ENCODE measurements around the gene CBFB.

Gene CBFB

DNA sequence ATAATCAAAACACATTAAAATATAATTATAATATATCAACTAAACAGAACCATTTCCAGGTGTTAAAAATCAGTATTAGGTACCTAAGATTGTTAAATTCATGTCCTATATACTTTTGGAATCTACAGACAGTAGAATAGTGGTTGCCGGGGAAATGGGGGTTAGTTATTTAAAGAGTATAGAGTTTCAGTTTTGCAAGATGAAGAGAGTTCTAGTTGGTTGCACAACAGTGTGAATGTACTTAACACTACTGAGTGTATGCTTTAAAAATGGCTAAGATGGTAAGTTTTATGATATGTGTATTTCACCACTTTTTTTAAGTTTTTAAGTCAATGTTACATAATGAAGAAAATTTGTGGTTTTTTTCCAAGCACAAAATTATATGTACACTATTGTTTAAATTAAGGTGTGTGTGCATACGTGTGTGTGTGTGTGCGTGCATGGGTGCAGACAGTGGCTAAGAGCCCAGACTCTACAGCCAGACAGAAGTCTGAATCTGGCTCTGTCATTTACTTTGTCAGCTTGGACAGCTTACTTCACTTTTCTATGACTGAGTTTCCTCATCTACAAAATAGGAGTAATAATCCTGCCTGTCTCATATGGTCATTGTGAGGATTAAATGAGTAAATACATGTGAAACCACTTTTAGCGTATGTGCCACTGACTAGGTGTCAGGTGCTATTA, 55.5 kb downstream of the CBFB start:
- DNase-seq (ENCODE audit: low read depth), result peak; percentile 90
- no peak overlapping the region for H3K4me3 ChIP-seq (ENCODE audit: low read length)
- H3K4me1 ChIP-seq (ENCODE audit: control insufficient read depth, insufficient read depth, low read length), result peaks cover 19% of the 10 kb centered on the region
- H3K27me3 ChIP-seq (replicated peaks; ENCODE audit: control insufficient read depth, insufficient read depth, low read length), result no peaks in the 10 kb centered on the region
- H3K9ac ChIP-seq (ENCODE audit: low read length), result no peak overlapping the region
- H3K36me3 ChIP-seq (ENCODE audit: control insufficient read depth, insufficient read depth, low read length, severe bottlenecking), result peaks cover 8% of the 10 kb centered on the region
- H3K9me3 ChIP-seq (ENCODE audit: control insufficient read depth, low read length), result no peaks in the 10 kb centered on the region

DNA sequence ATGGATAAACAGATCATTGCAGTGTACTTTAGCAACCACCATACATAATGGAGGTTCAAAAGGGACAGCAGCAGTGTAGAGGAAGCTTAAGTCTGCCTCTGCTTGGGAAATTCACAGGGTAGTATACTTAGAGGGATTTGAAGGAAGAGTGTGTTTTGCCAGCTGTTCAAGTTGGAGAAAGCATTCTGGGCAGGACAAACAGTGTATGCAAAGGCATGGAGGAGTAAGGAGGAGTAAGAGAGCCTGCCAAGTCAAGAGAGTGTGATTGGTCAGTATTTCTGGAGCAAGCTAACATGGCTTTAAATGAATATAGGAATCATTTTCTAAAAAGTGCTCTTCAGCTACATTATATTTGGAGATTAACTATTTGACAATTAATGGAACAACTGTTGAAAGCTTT, 57.9 kb downstream of the CBFB start:
- Histone ChIP-seq H3K4me1 (ENCODE audit: control insufficient read depth, insufficient read depth, low read length) (peaks cover 25% of the 10 kb centered on the region), H3K27me3 (replicated peaks; ENCODE audit: control insufficient read depth, insufficient read depth, low read length) (no peaks in the 10 kb centered on the region), H3K9ac (ENCODE audit: low read length) (no peak overlapping the region), H3K9me3 (ENCODE audit: control insufficient read depth, low read length) (no peaks in the 10 kb centered on the region), H3K4me3 (ENCODE audit: low read length) (no peak overlapping the region), H3K36me3 (ENCODE audit: control insufficient read depth, insufficient read depth, low read length, severe bottlenecking) (peaks cover 3% of the 10 kb centered on the region)
- peak; percentile 31 for DNase-seq (ENCODE audit: low read depth)

DNA sequence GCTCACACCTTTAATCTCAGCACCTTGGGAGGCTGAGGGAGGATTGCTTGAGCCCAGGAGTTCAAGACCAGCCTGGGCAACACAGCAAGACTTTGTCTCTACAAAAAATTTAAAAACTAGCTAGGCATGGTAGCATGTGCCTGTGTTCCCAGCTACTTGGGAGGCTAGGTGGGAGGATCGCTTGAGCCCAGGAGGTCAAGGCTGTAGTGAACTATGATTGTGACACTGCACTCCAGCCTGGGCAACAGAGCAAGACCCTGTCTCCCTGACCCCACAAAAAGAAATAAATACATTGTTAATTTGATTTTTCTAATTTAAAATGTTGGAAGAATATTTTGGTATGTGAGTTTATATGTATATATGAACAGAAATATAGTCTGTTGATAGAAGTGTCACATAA, 58.3 kb downstream of the CBFB start:
- no peak overlapping the region for H3K4me3 ChIP-seq (ENCODE audit: low read length)
- no peaks in the 10 kb centered on the region for H3K27me3 ChIP-seq (replicated peaks; ENCODE audit: control insufficient read depth, insufficient read depth, low read length)
- H3K9ac ChIP-seq (ENCODE audit: low read length), result no peak overlapping the region
- DNase-seq (ENCODE audit: low read depth), result no peak
- no peaks in the 10 kb centered on the region for H3K9me3 ChIP-seq (ENCODE audit: control insufficient read depth, low read length)
- peaks cover 3% of the 10 kb centered on the region for H3K36me3 ChIP-seq (ENCODE audit: control insufficient read depth, insufficient read depth, low read length, severe bottlenecking)
- H3K4me1 ChIP-seq (ENCODE audit: control insufficient read depth, insufficient read depth, low read length), result peaks cover 30% of the 10 kb centered on the region

DNA sequence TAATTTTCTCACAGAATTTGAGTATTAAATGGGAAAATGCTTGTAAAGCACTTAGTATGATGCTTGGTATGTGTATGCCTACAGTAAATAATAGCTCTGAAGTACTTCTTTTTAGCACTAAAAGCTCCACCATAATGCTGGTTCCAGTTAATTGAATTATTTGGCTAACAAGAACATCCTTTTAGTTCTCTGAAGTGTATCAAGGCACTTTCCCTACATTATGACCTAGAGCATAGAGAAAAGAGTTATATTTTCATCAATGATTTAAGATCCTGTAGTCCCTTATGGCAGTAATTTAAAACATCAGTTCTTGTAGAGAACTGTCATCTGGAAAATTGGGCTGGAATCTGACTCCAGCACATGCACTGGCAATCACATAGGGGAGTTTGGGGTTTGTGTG, 58.9 kb downstream of the CBFB start:
- Histone ChIP-seq H3K9me3 (ENCODE audit: control insufficient read depth, low read length) (no peaks in the 10 kb centered on the region), H3K36me3 (ENCODE audit: control insufficient read depth, insufficient read depth, low read length, severe bottlenecking) (peaks cover 3% of the 10 kb centered on the region), H3K27me3 (replicated peaks; ENCODE audit: control insufficient read depth, insufficient read depth, low read length) (no peaks in the 10 kb centered on the region), H3K4me1 (ENCODE audit: control insufficient read depth, insufficient read depth, low read length) (peaks cover 33% of the 10 kb centered on the region), H3K9ac (ENCODE audit: low read length) (no peak overlapping the region), H3K4me3 (ENCODE audit: low read length) (no peak overlapping the region)
- no peak for DNase-seq (ENCODE audit: low read depth)

DNA sequence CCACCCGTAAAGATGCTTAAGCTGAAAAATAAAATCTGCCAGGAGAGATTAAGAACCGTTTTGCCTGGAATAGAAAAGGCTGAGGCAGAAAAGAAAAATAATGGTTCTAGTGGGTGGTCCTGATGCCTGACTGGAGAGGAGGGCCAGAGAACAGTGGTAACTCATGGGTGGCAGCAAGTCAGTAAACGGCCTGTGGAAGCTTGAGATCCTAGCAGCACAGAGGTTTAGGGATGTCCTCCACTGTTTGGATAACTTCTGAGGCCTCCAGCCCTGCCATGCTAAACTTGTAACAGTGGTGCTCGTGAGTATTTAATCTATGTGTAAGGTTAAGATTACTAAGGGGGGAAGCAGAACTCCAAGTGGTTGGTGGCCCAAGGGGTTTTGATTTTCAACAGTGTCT, 59.6 kb downstream of the CBFB start:
- DNase-seq (ENCODE audit: low read depth), result no peak
- no peaks in the 10 kb centered on the region for H3K27me3 ChIP-seq (replicated peaks; ENCODE audit: control insufficient read depth, insufficient read depth, low read length)
- no peaks in the 10 kb centered on the region for H3K9me3 ChIP-seq (ENCODE audit: control insufficient read depth, low read length)
- no peak overlapping the region for H3K4me3 ChIP-seq (ENCODE audit: low read length)
- no peak overlapping the region for H3K9ac ChIP-seq (ENCODE audit: low read length)
- peaks cover 33% of the 10 kb centered on the region for H3K4me1 ChIP-seq (ENCODE audit: control insufficient read depth, insufficient read depth, low read length)
- peaks cover 3% of the 10 kb centered on the region for H3K36me3 ChIP-seq (ENCODE audit: control insufficient read depth, insufficient read depth, low read length, severe bottlenecking)

DNA sequence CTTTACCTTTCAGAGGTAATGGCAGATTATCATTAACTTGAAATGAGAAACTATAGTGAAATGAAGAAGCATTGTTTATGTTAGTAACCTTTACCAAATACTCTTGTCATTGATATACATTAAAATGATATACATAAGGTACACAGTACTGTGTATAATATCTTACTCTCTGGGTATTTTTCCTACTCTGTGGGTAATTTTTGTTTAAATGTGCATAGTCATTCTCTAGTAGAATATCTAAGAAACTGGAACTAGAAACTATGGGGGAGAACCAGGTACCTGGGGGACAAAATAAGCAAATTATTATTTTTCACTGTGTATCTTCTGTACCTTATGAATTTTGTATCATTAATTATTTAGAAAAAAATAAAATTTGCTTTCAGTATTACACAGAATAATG, 60.2 kb downstream of the CBFB start:
- no peak overlapping the region for H3K9ac ChIP-seq (ENCODE audit: low read length)
- no peak overlapping the region for H3K4me3 ChIP-seq (ENCODE audit: low read length)
- no peaks in the 10 kb centered on the region for H3K27me3 ChIP-seq (replicated peaks; ENCODE audit: control insufficient read depth, insufficient read depth, low read length)
- H3K9me3 ChIP-seq (ENCODE audit: control insufficient read depth, low read length), result no peaks in the 10 kb centered on the region
- no peak for DNase-seq (ENCODE audit: low read depth)
- peaks cover 3% of the 10 kb centered on the region for H3K36me3 ChIP-seq (ENCODE audit: control insufficient read depth, insufficient read depth, low read length, severe bottlenecking)
- H3K4me1 ChIP-seq (ENCODE audit: control insufficient read depth, insufficient read depth, low read length), result peaks cover 33% of the 10 kb centered on the region

DNA sequence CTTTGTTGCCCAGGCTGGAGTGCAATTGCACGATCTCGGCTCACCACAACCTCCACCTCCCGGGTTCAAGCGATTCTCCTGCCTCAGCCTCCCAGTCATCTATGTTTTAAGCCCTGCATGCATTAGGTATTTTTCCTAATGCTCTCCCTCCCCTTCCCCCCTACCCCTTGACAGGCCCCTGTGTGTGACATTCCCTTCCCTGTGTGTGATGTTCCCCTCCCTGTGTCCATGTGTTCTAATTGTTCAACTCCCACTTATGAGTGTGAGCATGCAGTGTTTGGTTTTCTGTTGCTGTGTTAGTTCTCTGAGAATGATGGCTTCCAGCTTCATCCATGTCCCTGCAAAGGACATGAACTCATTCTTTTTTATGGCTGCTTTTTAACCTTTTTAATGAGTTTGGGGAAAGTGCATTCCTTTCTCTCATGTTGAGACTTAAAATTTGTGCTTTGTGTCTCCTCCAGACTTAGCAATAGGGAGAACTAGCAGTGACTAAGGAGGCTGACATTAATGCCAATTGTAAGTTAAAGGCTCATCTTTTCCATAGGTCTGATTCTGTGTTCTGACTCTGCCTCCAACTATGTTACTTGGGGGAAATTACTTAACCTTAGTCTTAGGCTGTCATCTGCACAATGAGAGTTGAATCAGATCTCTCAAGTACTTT, 63.1 kb downstream of the CBFB start:
- DNase-seq (ENCODE audit: low read depth), result peak; percentile 80
- Histone ChIP-seq H3K27me3 (replicated peaks; ENCODE audit: control insufficient read depth, insufficient read depth, low read length) (no peaks in the 10 kb centered on the region), H3K9me3 (ENCODE audit: control insufficient read depth, low read length) (no peaks in the 10 kb centered on the region), H3K9ac (ENCODE audit: low read length) (no peak overlapping the region), H3K4me1 (ENCODE audit: control insufficient read depth, insufficient read depth, low read length) (peaks cover 20% of the 10 kb centered on the region), H3K4me3 (ENCODE audit: low read length) (no peak overlapping the region), H3K36me3 (ENCODE audit: control insufficient read depth, insufficient read depth, low read length, severe bottlenecking) (peaks cover 3% of the 10 kb centered on the region)

DNA sequence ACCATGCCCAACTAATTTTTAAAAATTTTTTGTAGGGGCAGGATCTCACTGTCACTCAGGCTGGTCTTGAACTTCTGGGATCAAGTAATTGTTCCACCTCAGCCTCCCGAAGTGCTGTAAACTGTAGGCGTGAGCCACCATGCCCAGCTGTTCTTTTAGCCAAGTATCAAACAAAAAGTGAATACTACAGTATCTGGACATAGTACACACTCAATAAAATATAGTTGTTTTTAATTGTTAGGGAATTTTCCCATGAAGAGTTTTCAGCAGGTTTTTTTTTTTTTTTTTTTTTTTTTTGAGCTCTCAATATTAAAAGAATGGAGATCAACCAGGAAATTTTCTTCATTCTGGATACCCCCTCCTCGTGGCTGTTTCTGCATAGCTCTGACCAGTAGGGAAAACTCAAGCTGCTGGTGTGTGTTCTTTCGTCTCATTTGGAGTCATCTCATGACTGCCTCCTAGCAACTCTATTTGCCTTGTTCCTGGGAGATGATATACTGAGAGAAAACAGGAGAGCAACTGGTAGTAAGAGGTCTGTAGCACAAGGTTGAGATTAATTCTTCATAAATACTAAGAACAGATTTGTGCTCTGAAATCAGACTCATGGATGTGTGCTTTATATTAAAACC, 64.3 kb downstream of the CBFB start:
- Histone ChIP-seq H3K27me3 (replicated peaks; ENCODE audit: control insufficient read depth, insufficient read depth, low read length) (no peaks in the 10 kb centered on the region), H3K36me3 (ENCODE audit: control insufficient read depth, insufficient read depth, low read length, severe bottlenecking) (no peaks in the 10 kb centered on the region), H3K4me1 (ENCODE audit: control insufficient read depth, insufficient read depth, low read length) (peaks cover 18% of the 10 kb centered on the region), H3K9ac (ENCODE audit: low read length) (no peak overlapping the region), H3K4me3 (ENCODE audit: low read length) (no peak overlapping the region), H3K9me3 (ENCODE audit: control insufficient read depth, low read length) (no peaks in the 10 kb centered on the region)
- no peak for DNase-seq (ENCODE audit: low read depth)

DNA sequence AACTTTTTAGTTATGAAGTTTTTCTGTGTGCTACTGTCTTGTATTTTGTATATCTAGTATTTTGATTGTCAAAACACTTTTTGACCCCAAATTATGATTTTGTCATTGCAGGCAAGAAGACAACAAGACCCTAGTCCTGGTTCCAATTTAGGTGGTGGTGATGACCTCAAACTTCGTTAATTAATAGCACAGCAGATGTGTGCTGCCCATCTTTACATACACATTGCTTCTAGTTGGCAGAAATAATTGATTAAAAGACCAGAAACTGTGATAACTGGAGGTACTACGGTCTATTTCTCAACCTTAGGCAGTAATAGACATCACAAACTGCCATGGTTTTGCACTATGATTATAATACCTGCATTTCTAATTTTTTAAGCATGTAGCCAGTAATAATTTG, 69.7 kb downstream of the CBFB start:
- no peak overlapping the region for H3K9ac ChIP-seq (ENCODE audit: low read length)
- DNase-seq (ENCODE audit: low read depth), result no peak
- H3K27me3 ChIP-seq (replicated peaks; ENCODE audit: control insufficient read depth, insufficient read depth, low read length), result no peaks in the 10 kb centered on the region
- no peaks in the 10 kb centered on the region for H3K9me3 ChIP-seq (ENCODE audit: control insufficient read depth, low read length)
- peaks cover 14% of the 10 kb centered on the region for H3K36me3 ChIP-seq (ENCODE audit: control insufficient read depth, insufficient read depth, low read length, severe bottlenecking)
- H3K4me1 ChIP-seq (ENCODE audit: control insufficient read depth, insufficient read depth, low read length), result peaks cover 12% of the 10 kb centered on the region
- no peak overlapping the region for H3K4me3 ChIP-seq (ENCODE audit: low read length)

DNA sequence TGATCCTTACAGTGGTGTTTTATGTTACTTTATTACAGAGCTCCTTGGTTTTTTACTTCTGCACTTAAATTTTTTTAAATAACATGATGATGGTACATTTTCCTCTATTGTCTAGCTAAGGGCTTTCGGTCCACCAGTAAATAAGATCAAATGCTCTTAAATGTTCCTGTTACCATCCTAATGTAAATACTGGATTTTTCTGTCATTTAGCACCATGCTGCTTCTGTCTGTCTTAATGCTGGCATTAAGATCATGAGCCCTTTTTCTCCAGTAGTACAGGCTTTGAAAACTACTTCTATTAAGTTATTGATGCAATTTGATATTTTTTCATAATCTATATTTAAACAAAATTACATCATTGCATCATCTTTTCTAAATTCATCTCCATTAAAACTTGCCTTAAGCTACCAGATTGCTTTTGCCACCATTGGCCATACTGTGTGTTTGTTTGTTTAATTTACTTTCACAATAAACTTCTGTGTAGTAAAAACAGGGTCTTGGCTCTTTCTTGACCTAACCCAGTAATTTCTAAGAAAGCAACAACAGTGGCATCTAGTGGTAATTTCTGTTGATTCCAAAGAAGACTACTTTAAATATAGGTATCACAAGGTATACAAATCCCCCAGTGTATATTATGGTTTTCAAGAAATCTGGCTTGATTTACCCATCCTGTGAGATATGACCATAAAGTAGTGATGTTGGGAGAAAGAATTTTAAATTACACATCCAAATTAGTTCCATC, 71.8 kb downstream of the CBFB start:
- Histone ChIP-seq H3K9ac (ENCODE audit: low read length) (peak overlapping the region; percentile 15), H3K4me1 (ENCODE audit: control insufficient read depth, insufficient read depth, low read length) (peaks cover 19% of the 10 kb centered on the region), H3K9me3 (ENCODE audit: control insufficient read depth, low read length) (no peaks in the 10 kb centered on the region), H3K36me3 (ENCODE audit: control insufficient read depth, insufficient read depth, low read length, severe bottlenecking) (peaks cover 14% of the 10 kb centered on the region), H3K27me3 (replicated peaks; ENCODE audit: control insufficient read depth, insufficient read depth, low read length) (no peaks in the 10 kb centered on the region), H3K4me3 (ENCODE audit: low read length) (no peak overlapping the region)
- peak; percentile 80 for DNase-seq (ENCODE audit: low read depth)

Data from adipocyte (in vitro differentiated cells).